A549 (cell line): Measurements from ENCODE around the gene ZNF862.

Source experiments
- CEBPB ChIP-seq, 2 experiments: fragments of >200 bp in 1 of 2; sonication (Bioruptor Twin) in 1 of 2; formaldehyde crosslinking in 1 of 2; IDR thresholded peaks; 2 replicates each; pipeline ENCODE4 v1.6.1; 2012 to 2016
- HOXB13 ChIP-seq: fragments of 250-450 bp; sonication (Bioruptor Pico); IDR thresholded peaks from 2 replicates; pipeline ENCODE4 v1.5.0; 2020; ENCODE audit warnings: low read depth, mild to moderate bottlenecking, moderate library complexity
- TF ChIP-seq, protein P1 (sequence below): fragments of >200 bp; sonication (Bioruptor Twin); formaldehyde crosslinking; IDR thresholded peaks from 3 replicates; pipeline ENCODE4 v1.5.1; 2016

DNA sequence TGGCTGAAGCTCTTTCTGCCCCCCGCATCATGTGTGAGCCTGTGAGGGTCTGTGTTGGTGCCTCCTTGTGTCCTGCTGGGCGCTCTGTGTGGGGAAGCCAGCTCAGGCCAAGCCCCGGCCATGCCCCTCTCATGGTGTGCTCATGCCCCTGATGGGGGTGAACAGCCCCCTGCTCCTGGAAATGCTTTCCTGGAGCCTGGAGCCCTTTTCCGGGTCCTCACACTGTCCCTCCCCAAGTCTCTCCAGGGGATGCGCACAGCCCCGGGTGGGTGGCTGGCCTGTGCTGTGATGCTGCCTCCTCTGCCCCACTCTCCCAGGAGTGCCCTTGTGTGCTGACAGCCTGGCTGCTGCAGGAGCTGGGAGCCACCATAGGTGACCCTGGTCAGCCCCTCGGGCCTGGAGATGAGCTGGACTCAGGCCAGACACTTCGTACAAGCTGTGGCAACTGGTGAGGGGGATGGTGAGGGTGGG lies 20.8 kb upstream of the ZNF862 start:
- TF ChIP-seq CEBPB (IDR thresholded peaks at IDR 0.05) (no peak), HOXB13 (CRISPR knock-in tag) (no peak)
- TF ChIP-seq, protein P1, sequence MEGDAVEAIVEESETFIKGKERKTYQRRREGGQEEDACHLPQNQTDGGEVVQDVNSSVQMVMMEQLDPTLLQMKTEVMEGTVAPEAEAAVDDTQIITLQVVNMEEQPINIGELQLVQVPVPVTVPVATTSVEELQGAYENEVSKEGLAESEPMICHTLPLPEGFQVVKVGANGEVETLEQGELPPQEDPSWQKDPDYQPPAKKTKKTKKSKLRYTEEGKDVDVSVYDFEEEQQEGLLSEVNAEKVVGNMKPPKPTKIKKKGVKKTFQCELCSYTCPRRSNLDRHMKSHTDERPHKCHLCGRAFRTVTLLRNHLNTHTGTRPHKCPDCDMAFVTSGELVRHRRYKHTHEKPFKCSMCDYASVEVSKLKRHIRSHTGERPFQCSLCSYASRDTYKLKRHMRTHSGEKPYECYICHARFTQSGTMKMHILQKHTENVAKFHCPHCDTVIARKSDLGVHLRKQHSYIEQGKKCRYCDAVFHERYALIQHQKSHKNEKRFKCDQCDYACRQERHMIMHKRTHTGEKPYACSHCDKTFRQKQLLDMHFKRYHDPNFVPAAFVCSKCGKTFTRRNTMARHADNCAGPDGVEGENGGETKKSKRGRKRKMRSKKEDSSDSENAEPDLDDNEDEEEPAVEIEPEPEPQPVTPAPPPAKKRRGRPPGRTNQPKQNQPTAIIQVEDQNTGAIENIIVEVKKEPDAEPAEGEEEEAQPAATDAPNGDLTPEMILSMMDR: no peak
